Testis (tissue), 3 donors: ENCODE results near the gene GNG3. TPM values are rescaled to one million over a fixed set of nuclear protein-coding genes. Genes with fewer than 3 reads are reported as not detected.

Experiments used
- DNase-seq: peaks from one replicate; pipeline ENCODE4 v3.0.0-alpha.2; 2019
- H3K27ac ChIP-seq, 2 donors: fragments of 200-600 bp; sonication (generic); one replicate each; pipeline ENCODE4 v1.5.1; 2019
- H3K27me3 ChIP-seq: fragments of 200-600 bp; sonication (generic); one replicate; pipeline ENCODE4 v1.5.1; 2019
- H3K36me3 ChIP-seq: fragments of 200-600 bp; sonication (generic); one replicate; pipeline ENCODE4 v1.5.1; 2017; ENCODE audit warnings: low read depth; ENCODE audit errors: missing control alignments
- H3K4me1 ChIP-seq: fragments of 200-600 bp; sonication (generic); one replicate; pipeline ENCODE4 v1.5.1; 2019
- H3K4me3 ChIP-seq, 2 donors: fragments of 200-600 bp; sonication (generic); one replicate each; pipeline ENCODE4 v1.5.1; 2017 to 2019
- H3K9me3 ChIP-seq: fragments of 200-600 bp; sonication (generic); one replicate; pipeline ENCODE4 v1.5.1; 2017
- POLR2A ChIP-seq: fragments of 450-650 bp; IDR thresholded peaks from one replicate; pipeline ENCODE4 v1.6.1; 2017; ENCODE audit warnings: antibody characterized with exemption, mild to moderate bottlenecking, moderate library complexity
- WGBS, 2 donors: methylation state at CpG; one replicate each; pipeline ENCODE4 v1.1.5; 2018; 5-methylcytosine and 5-hydroxymethylcytosine counted together
- intact Hi-C: fragments of 100-400 bp; cut with DNase I; formaldehyde crosslinking; loops from one replicate; pipeline ENCODE4 v1.15.1; 2023; ENCODE audit warnings: low total_unique reads
- polyA plus RNA-seq: library from polyadenylated mRNA; stranded (reverse); fragments of 350-450 nt; fragmentation: Illumina TruSeq; extraction: RNeasy Lipid Tissue Mini Kit (QIAGEN cat#74804); gene quantifications from one replicate; pipeline ENCODE4 v1.2.3, GENCODE V29; 2014; ENCODE audit warnings: low read depth, low replicate concordance; ENCODE audit not compliant: insufficient read depth
- total RNA-seq, 2 donors: library from RNA; depleted of rRNA; stranded (reverse); fragments of >200 nt; gene quantifications; one replicate each; pipeline ENCODE4 v1.2.3, GENCODE V29; 2016
- TF ChIP-seq, protein P1 (sequence below), 3 experiments: fragments of 450-650 bp in 2 of 3; fragments of 200-600 bp in 1 of 3; sonication (generic) in 1 of 3; IDR thresholded peaks; one replicate each; pipeline ENCODE4 v1.5.1; 2016 to 2019; ENCODE audit warnings: antibody characterized with exemption in 3 of 3, mild to moderate bottlenecking in 2 of 3, moderate library complexity in 1 of 3

GNG3 gene
- total and polyA plus RNA-seq, 3 donors from 2014 or later = 2.0 to 11.1 (median 4.5) TPM

DNA sequence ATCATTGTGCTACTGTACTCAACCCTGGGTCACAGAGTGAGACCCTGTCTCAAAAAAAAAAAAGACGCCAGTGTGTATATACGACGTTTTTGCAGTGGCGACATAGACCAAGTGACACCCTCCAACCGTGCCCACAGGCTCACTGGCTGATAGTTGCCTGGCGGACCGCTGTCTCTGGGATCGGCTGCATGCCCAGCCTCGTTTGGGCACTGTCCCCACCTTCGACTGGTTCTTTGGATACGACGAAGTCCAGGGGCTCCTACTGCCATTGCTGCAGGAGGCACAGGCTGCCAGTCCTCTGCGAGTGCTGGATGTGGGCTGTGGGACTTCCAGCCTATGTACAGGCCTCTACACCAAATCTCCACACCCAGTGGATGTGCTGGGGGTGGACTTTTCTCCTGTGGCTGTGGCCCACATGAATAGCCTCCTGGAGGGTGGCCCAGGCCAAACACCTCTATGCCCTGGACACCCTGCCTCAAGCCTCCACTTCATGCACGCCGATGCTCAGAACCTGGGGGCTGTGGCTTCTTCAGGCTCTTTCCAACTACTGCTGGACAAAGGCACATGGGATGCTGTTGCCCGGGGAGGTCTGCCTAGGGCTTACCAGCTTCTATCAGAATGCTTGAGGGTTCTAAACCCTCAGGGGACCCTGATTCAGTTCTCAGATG is 41.1 kb upstream of the GNG3 start:
- DNase-seq = no peak
- 54 to 56% methylated on average over 13 to 16 of the region's 16 CpGs for WGBS, 2 donors
- Histone ChIP-seq H3K4me3 (peak overlapping the region; percentile 80 to 83), H3K4me1 (peaks cover 17% of the 10 kb centered on the region), H3K9me3 (no peaks in the 10 kb centered on the region), H3K36me3 (no peaks in the 10 kb centered on the region), H3K27me3 (no peaks in the 10 kb centered on the region), H3K27ac (peak overlapping the region; percentile 81 to 86)
- intact Hi-C loops = no loop called here
- TF ChIP-seq POLR2A = no peak
- TF ChIP-seq, protein P1, sequence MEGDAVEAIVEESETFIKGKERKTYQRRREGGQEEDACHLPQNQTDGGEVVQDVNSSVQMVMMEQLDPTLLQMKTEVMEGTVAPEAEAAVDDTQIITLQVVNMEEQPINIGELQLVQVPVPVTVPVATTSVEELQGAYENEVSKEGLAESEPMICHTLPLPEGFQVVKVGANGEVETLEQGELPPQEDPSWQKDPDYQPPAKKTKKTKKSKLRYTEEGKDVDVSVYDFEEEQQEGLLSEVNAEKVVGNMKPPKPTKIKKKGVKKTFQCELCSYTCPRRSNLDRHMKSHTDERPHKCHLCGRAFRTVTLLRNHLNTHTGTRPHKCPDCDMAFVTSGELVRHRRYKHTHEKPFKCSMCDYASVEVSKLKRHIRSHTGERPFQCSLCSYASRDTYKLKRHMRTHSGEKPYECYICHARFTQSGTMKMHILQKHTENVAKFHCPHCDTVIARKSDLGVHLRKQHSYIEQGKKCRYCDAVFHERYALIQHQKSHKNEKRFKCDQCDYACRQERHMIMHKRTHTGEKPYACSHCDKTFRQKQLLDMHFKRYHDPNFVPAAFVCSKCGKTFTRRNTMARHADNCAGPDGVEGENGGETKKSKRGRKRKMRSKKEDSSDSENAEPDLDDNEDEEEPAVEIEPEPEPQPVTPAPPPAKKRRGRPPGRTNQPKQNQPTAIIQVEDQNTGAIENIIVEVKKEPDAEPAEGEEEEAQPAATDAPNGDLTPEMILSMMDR (IDR thresholded peaks at IDR 0.05) = no peak

DNA sequence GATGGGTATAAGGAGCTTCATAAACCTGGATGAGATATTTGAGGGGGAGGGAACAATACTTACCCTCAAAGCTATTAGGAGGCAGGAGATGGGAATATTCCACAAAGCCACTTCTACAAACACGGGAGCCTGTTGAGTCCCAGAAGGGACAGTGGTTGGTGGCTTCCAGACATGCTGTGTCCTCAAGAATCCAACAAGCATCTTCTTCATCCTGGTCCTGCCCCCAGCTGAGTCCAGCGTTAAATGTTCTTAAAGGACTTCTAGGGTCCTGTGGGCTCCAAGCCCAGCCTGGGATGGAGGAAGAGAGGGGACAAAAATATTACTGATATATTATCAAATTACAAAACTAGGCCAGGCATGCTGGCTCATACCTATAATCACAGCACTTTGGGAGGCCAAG is 40.0 kb upstream of the GNG3 start:
- Histone ChIP-seq H3K36me3 (no peaks in the 10 kb centered on the region), H3K27ac (no peak overlapping the region), H3K4me1 (peaks cover 19% of the 10 kb centered on the region), H3K4me3 (no peak overlapping the region), H3K27me3 (no peaks in the 10 kb centered on the region), H3K9me3 (no peaks in the 10 kb centered on the region)
- WGBS, 2 donors = 76 to 92% methylated on average over 2 of the region's 2 CpGs
- no peak for TF ChIP-seq POLR2A
- TF ChIP-seq, protein P1 (IDR thresholded peaks at IDR 0.05) = no peak
- DNase-seq = no peak
- intact Hi-C loops = no loop called here

DNA sequence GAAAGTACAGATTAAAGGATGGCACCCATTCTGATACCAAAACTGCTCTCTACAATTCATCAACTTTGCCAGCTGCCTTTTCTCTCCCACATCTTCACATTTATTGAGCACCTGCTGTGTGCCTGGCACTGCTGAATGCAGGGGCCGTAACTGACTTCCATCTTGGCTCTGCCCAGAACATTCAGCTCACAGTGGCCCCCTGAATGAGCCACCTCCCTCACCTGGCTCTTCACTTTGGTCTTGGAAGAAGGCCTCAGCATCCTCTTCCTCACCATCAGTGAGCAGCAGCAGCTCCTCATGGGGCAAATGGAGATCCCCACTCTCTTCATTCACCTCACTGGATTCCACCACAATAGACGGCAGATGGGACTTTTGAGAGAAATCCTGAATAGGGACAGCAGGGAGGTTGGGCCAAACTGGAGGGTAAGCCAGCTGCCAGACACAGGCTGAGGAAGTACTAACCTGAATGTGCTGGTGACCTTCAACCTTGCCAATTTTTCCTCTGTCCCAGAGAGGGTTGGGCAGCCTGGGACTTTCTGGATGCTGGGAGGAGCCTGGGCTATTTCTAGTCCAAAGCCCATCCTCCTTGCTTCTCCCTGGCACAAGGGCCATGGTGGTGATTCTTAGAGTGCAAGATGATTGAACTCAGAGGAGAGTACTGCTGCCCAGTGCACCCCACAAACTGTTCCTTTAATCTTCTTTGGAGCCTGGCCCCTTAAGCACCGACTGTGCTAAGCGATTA is 37.9 kb upstream of the GNG3 start:
- no peak for DNase-seq
- no peaks in the 10 kb centered on the region for H3K36me3 ChIP-seq
- TF ChIP-seq, protein P1 (IDR thresholded peaks at IDR 0.05) = no peak
- TF ChIP-seq POLR2A = no peak
- no peak overlapping the region for H3K27ac ChIP-seq
- H3K27me3 ChIP-seq = no peaks in the 10 kb centered on the region
- intact Hi-C loops = loop anchor here (10.0 kb wide), 1 partner anchor 275 kb away; no protein-coding TSS in a partner anchor
- H3K9me3 ChIP-seq = no peaks in the 10 kb centered on the region
- no peak overlapping the region for H3K4me3 ChIP-seq
- 61 to 63% methylated on average over 4 of the region's 4 CpGs for WGBS, 2 donors
- H3K4me1 ChIP-seq = peaks cover 18% of the 10 kb centered on the region

DNA sequence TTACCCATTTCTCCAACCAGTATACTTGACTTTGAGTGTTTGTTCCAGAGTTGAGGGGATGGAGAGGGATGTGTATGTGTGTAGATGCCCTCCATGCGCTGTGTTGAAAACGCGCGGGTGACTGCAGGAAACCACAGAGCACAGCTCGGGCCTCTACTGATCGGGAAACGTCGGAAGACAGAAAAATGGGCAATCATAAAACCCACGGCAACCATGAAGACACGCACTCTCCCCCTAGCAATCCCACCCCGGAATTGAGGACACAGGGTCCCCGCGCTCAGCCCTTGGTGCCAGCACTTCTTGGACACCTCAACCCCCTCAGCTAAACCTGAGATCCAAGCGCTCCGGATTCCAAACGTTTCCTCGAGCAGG is 36.3 kb upstream of the GNG3 start:
- DNase-seq = peak; percentile 36
- peaks cover 14% of the 10 kb centered on the region for H3K4me1 ChIP-seq
- no peaks in the 10 kb centered on the region for H3K36me3 ChIP-seq
- peak overlapping the region; percentile 75 to 76 for H3K4me3 ChIP-seq
- TF ChIP-seq, protein P1 (IDR thresholded peaks at IDR 0.05) = no peak
- no peak for TF ChIP-seq POLR2A
- no peaks in the 10 kb centered on the region for H3K9me3 ChIP-seq
- H3K27me3 ChIP-seq = no peaks in the 10 kb centered on the region
- intact Hi-C loops = loop anchor here (10.0 kb wide), 1 partner anchor 276 kb away; no protein-coding TSS in a partner anchor
- WGBS, 2 donors = 0% methylated on average over 12 to 17 of the region's 17 CpGs
- H3K27ac ChIP-seq = peak overlapping the region; percentile 62 to 74
